A549 (cell line): ENCODE measurements around the gene DPYD. TPM values are rescaled to one million over a fixed set of nuclear protein-coding genes. Genes with fewer than 3 reads are reported as not detected.

ENCODE experiments used
- ATAC-seq, 2 experiments: fragments of 200-7000 bp in 1 of 2; fragments of >200 bp in 1 of 2; cut with Nextera tagmentation in 1 of 2; cut with Tn5 transposase in 1 of 2; 3 replicates each; pipeline versions ENCODE4 v1.8.0 to v1.9.1; 2018 to 2020; ENCODE audit warnings: mild to moderate bottlenecking in 1 of 2, moderate library complexity in 1 of 2
- CTCF ChIA-PET: fragments of 300-600 bp; sonication (Branson Sonifier 250); formaldehyde crosslinking; extraction: SDS; loops from one replicate; lab custom pipeline; 2021; ENCODE audit warnings: antibody characterized with exemption, inconsistent platforms; lab: Yijun Ruan, JAX
- POLR2A ChIA-PET: fragments of 350-600 bp; formaldehyde crosslinking; extraction: SDS; loops from one replicate; lab custom pipeline; 2021; ENCODE audit warnings: antibody characterized with exemption, inconsistent platforms; lab: Yijun Ruan, JAX
- DNase-seq, 2 experiments: peaks; one replicate each; pipeline versions ENCODE4 v3.0.0 to v3.0.0-alpha.2; 2011 to 2016; ENCODE audit warnings: low read depth in 1 of 2, low spot score in 1 of 2
- FAIRE-seq: peaks from 2 replicates; lab custom pipeline; 2011; peaks lifted over from hg19 to GRCh38; lab: Jason Lieb, UNC
- H3K27ac ChIP-seq, 2 experiments: fragments of >200 bp; sonication (Bioruptor Twin); formaldehyde crosslinking; 3 replicates each; pipeline ENCODE4 v1.5.1; 2016 to 2017
- H3K4me1 ChIP-seq: fragments of >200 bp; sonication (Bioruptor Twin); formaldehyde crosslinking; 3 replicates; pipeline ENCODE4 v1.6.1; 2016
- H3K4me2 ChIP-seq: fragments of >200 bp; sonication (Bioruptor Twin); formaldehyde crosslinking; 3 replicates; pipeline ENCODE4 v1.6.1; 2016
- H3K4me3 ChIP-seq: fragments of >200 bp; sonication (Bioruptor Twin); formaldehyde crosslinking; 3 replicates; pipeline ENCODE4 v1.5.1; 2016
- H3K9me3 ChIP-seq: fragments of >200 bp; sonication (Bioruptor Twin); formaldehyde crosslinking; 3 replicates; pipeline ENCODE4 v1.6.1; 2016
- CHD2 ChIP-seq: fragments of 150-350 bp; IDR thresholded peaks from 2 replicates; pipeline ENCODE4 v1.6.1; 2014; ENCODE audit warnings: low read length; ENCODE audit not compliant: partially characterized antibody
- EHF ChIP-seq: fragments of 250-450 bp; sonication (Bioruptor Pico); IDR thresholded peaks from 2 replicates; pipeline ENCODE4 v1.5.0; 2020; ENCODE audit warnings: mild to moderate bottlenecking
- EHMT2 ChIP-seq: fragments of 200-600 bp; sonication (generic); IDR thresholded peaks from 2 replicates; pipeline ENCODE4 v1.6.1; 2016; ENCODE audit warnings: antibody characterized with exemption, low read depth, mild to moderate bottlenecking, moderate library complexity
- EP300 ChIP-seq, 2 experiments: fragments of >200 bp; sonication (Bioruptor Twin); formaldehyde crosslinking; IDR thresholded peaks; 2 replicates in 1 of 2; 3 replicates in 1 of 2; pipeline ENCODE4 v1.6.1; 2016 to 2017
- FOSB ChIP-seq: fragments of 250-450 bp; sonication (Bioruptor Pico); IDR thresholded peaks from 2 replicates; pipeline ENCODE4 v1.5.0; 2020; ENCODE audit warnings: mild to moderate bottlenecking, moderate library complexity
- GATA3 ChIP-seq: IDR thresholded peaks from 2 replicates; pipeline ENCODE4 v1.6.1; 2012; ENCODE audit warnings: borderline replicate concordance
- HEYL ChIP-seq: fragments of 250-450 bp; sonication (Bioruptor Pico); IDR thresholded peaks from 2 replicates; pipeline ENCODE4 v1.8.0; 2021; ENCODE audit warnings: mild to moderate bottlenecking, moderate library complexity
- HOXA7 ChIP-seq: fragments of 250-450 bp; sonication (Bioruptor Pico); IDR thresholded peaks from 2 replicates; pipeline ENCODE4 v1.5.0; 2020; ENCODE audit warnings: mild to moderate bottlenecking, moderate library complexity
- HOXB5 ChIP-seq: fragments of 250-450 bp; sonication (Bioruptor Pico); IDR thresholded peaks from 2 replicates; pipeline ENCODE4 v1.5.0; 2020; ENCODE audit warnings: mild to moderate bottlenecking, moderate library complexity
- KDM1A ChIP-seq: fragments of 200-600 bp; sonication (generic); IDR thresholded peaks from 2 replicates; pipeline ENCODE4 v1.6.1; 2016; ENCODE audit warnings: low read depth, mild to moderate bottlenecking
- KDM5A ChIP-seq: fragments of 200-600 bp; sonication (generic); IDR thresholded peaks from 2 replicates; pipeline ENCODE4 v1.6.1; 2016; ENCODE audit warnings: antibody characterized with exemption, mild to moderate bottlenecking
- MAFK ChIP-seq: fragments of 450-650 bp; IDR thresholded peaks from 2 replicates; pipeline ENCODE4 v1.6.1; 2014; ENCODE audit not compliant: partially characterized antibody
- MAX ChIP-seq: IDR thresholded peaks from 2 replicates; pipeline ENCODE4 v1.6.1; 2012
- MAZ ChIP-seq: fragments of 150-350 bp; IDR thresholded peaks from 2 replicates; pipeline ENCODE4 v1.6.1; 2014; ENCODE audit warnings: antibody characterized with exemption, low read depth, low read length, borderline replicate concordance
- NFE2L2 ChIP-seq: fragments of 150-350 bp; conservative IDR thresholded peaks from 2 replicates; pipeline ENCODE4 v1.6.1; 2014; ENCODE audit warnings: low read length
- USF2 ChIP-seq: fragments of 450-650 bp; IDR thresholded peaks from 2 replicates; pipeline ENCODE4 v1.6.1; 2014; ENCODE audit warnings: antibody characterized with exemption
- ZFP36 ChIP-seq: fragments of 450-650 bp; IDR thresholded peaks from 2 replicates; pipeline ENCODE4 v1.6.1; 2014; ENCODE audit warnings: borderline replicate concordance; ENCODE audit not compliant: partially characterized antibody
- ZSCAN20 ChIP-seq: fragments of 250-450 bp; sonication (Bioruptor Pico); IDR thresholded peaks from 2 replicates; pipeline ENCODE4 v1.8.0; 2022; ENCODE audit warnings: mild to moderate bottlenecking, moderate library complexity
- WGBS: methylation state at CpG from one replicate; pipeline ENCODE4 v1.1.6; 2017; ENCODE audit errors: missing lambda C conversion rate; 5-methylcytosine and 5-hydroxymethylcytosine counted together
- polyA plus RNA-seq, 4 experiments: library from polyadenylated mRNA; depleted of rRNA in 3 of 4; stranded (reverse); fragments of >200 nt; fragmentation: RNase III in 1 of 4; extraction: RNeasy Plus Mini Kit Qiagen cat#74134 plus additional on column Dnase treatment in 1 of 4; gene quantifications; 2 replicates in 3 of 4; 3 replicates in 1 of 4; pipeline ENCODE4 v1.2.3, GENCODE V29; 2011 to 2017
- TF ChIP-seq, protein P1 (sequence below): fragments of 250-450 bp; sonication (Bioruptor Pico); IDR thresholded peaks from 2 replicates; pipeline ENCODE4 v1.5.0; 2021; ENCODE audit warnings: mild to moderate bottlenecking, moderate library complexity, borderline replicate concordance
- TF ChIP-seq, protein P2 (sequence below): fragments of >200 bp; sonication (Bioruptor Twin); formaldehyde crosslinking; IDR thresholded peaks from 3 replicates; pipeline ENCODE4 v1.6.1; 2016

Gene DPYD
- polyA plus RNA-seq, 2 of the 4 experiments (the other 2 are of a cell fraction), result 5.9 to 7.5 TPM

GRCh38 chr1:97529600-97529999 is 391.2 kb downstream of the DPYD start:
- H3K4me2 ChIP-seq, result no peak overlapping the region
- ATAC-seq (no peak), FAIRE-seq (no peak), DNase-seq (no peak)
- no peaks in the 10 kb centered on the region for H3K4me1 ChIP-seq
- ChIA-PET POLR2A (no interaction called here), CTCF (no interaction called here)
- no peak overlapping the region for H3K4me3 ChIP-seq
- H3K9me3 ChIP-seq, result no peaks in the 10 kb centered on the region
- no peak overlapping the region for H3K27ac ChIP-seq
- TF ChIP-seq ZFP36, result no peak
- TF ChIP-seq KDM5A, result no peak
- no peak for TF ChIP-seq MAX
- TF ChIP-seq MAZ, result no peak
- no peak for TF ChIP-seq KDM1A
- TF ChIP-seq, protein P1, sequence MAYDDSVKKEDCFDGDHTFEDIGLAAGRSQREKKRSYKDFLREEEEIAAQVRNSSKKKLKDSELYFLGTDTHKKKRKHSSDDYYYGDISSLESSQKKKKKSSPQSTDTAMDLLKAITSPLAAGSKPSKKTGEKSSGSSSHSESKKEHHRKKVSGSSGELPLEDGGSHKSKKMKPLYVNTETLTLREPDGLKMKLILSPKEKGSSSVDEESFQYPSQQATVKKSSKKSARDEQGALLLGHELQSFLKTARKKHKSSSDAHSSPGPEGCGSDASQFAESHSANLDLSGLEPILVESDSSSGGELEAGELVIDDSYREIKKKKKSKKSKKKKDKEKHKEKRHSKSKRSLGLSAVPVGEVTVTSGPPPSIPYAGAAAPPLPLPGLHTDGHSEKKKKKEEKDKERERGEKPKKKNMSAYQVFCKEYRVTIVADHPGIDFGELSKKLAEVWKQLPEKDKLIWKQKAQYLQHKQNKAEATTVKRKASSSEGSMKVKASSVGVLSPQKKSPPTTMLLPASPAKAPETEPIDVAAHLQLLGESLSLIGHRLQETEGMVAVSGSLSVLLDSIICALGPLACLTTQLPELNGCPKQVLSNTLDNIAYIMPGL (CRISPR knock-in tag), result no peak
- no peak for TF ChIP-seq EP300 (IDR thresholded peaks at IDR 0.05)
- no peak for TF ChIP-seq EHF (CRISPR knock-in tag)
- TF ChIP-seq, protein P2, sequence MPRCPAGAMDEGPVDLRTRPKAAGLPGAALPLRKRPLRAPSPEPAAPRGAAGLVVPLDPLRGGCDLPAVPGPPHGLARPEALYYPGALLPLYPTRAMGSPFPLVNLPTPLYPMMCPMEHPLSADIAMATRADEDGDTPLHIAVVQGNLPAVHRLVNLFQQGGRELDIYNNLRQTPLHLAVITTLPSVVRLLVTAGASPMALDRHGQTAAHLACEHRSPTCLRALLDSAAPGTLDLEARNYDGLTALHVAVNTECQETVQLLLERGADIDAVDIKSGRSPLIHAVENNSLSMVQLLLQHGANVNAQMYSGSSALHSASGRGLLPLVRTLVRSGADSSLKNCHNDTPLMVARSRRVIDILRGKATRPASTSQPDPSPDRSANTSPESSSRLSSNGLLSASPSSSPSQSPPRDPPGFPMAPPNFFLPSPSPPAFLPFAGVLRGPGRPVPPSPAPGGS, result no peak
- 96% methylated on average over 1 of the region's 1 CpG for WGBS

GRCh38 chr1:97524211-97524610 is 396.6 kb downstream of the DPYD start:
- POLR2A ChIA-PET, result no interaction called here
- no peak for TF ChIP-seq HOXA7 (CRISPR knock-in tag)
- TF ChIP-seq, all 56 proteins: peak for 0
- no peak for DNase-seq
- H3K27ac ChIP-seq, result no peak overlapping the region
- no peak overlapping the region for H3K4me3 ChIP-seq
- FAIRE-seq, result no peak
- WGBS, result 72% methylated on average over 4 of the region's 4 CpGs
- CTCF ChIA-PET, result no interaction called here
- no peak for ATAC-seq
- H3K4me1 ChIP-seq, result no peaks in the 10 kb centered on the region
- no peak overlapping the region for H3K4me2 ChIP-seq
- no peaks in the 10 kb centered on the region for H3K9me3 ChIP-seq

- Histone ChIP-seq H3K27ac (no peak overlapping the region), H3K4me2 (no peak overlapping the region), H3K4me1 (no peaks in the 10 kb centered on the region; the same call in 2 of the 3 replicates), H3K9me3 (no peaks in the 10 kb centered on the region), H3K4me3 (no peak overlapping the region)
- TF ChIP-seq GATA3 (no peak), HOXB5 (CRISPR knock-in tag) (no peak), ZSCAN20 (CRISPR knock-in tag) (no peak), MAFK (no peak), USF2 (no peak), FOSB (CRISPR knock-in tag) (no peak), CHD2 (no peak), ZFP36 (no peak), EHMT2 (no peak), EHF (CRISPR knock-in tag) (no peak), HEYL (no peak), NFE2L2 (no peak), MAZ (no peak)
- DNase-seq (no peak), FAIRE-seq (no peak), ATAC-seq (no peak)
- WGBS, result 92% methylated on average over 2 of the region's 2 CpGs
- POLR2A ChIA-PET, result no interaction called here
- CTCF ChIA-PET, result no interaction called here
These were observed 404.2 kb downstream of the DPYD start for GRCh38 chr1:97516588-97516987.
